ENCODE results near the gene FHOD3.

FHOD3 gene

GRCh38 chr18:36322408-36322728 is 24.9 kb downstream of the FHOD3 start:
- no peak for DNase-seq

GRCh38 chr18:36322734-36323133 is 25.2 kb downstream of the FHOD3 start:
- Mint-ChIP-seq H3K36me3 (no peaks in the 10 kb centered on the region), H3K27me3 (peaks cover 14% of the 10 kb centered on the region), H3K27ac (no peak overlapping the region), H3K9me3 (peaks cover 4% of the 10 kb centered on the region), H3K4me3 (no peak overlapping the region), H3K4me1 (no peaks in the 10 kb centered on the region)
- CTCF ChIA-PET, result no interaction called here
- DNase-seq, result no peak

More at GRCh38 chr18:36322408-36322728, 24.9 kb downstream of the FHOD3 start:
- CTCF ChIA-PET, result no interaction called here
- Mint-ChIP-seq H3K27me3 (peaks cover 14% of the 10 kb centered on the region), H3K4me1 (no peaks in the 10 kb centered on the region), H3K9me3 (peaks cover 4% of the 10 kb centered on the region), H3K4me3 (no peak overlapping the region), H3K36me3 (no peaks in the 10 kb centered on the region), H3K27ac (no peak overlapping the region)

GRCh38 chr18:36323421-36323820 is 25.9 kb downstream of the FHOD3 start:
- DNase-seq, result no peak
- Mint-ChIP-seq H3K27ac (no peak overlapping the region), H3K9me3 (peaks cover 4% of the 10 kb centered on the region), H3K4me3 (no peak overlapping the region), H3K36me3 (no peaks in the 10 kb centered on the region), H3K4me1 (no peaks in the 10 kb centered on the region), H3K27me3 (peaks cover 14% of the 10 kb centered on the region)
- CTCF ChIA-PET, result no interaction called here

GRCh38 chr18:36325846-36326245 is 28.3 kb downstream of the FHOD3 start:
- DNase-seq, result no peak
- CTCF ChIA-PET, result no interaction called here
- Mint-ChIP-seq H3K36me3 (no peaks in the 10 kb centered on the region), H3K4me3 (no peak overlapping the region), H3K27ac (no peak overlapping the region), H3K4me1 (no peaks in the 10 kb centered on the region), H3K27me3 (peaks cover 14% of the 10 kb centered on the region), H3K9me3 (no peaks in the 10 kb centered on the region)

GRCh38 chr18:36326771-36327170 is 29.3 kb downstream of the FHOD3 start:
- CTCF ChIA-PET, result no interaction called here
- H3K27ac Mint-ChIP-seq, result no peak overlapping the region
- H3K36me3 Mint-ChIP-seq, result no peaks in the 10 kb centered on the region
- no peak overlapping the region for H3K4me3 Mint-ChIP-seq
- no peaks in the 10 kb centered on the region for H3K9me3 Mint-ChIP-seq
- no peak for DNase-seq
- peaks cover 13% of the 10 kb centered on the region for H3K27me3 Mint-ChIP-seq
- H3K4me1 Mint-ChIP-seq, result no peaks in the 10 kb centered on the region

GRCh38 chr18:36327352-36328316 is 30.1 kb downstream of the FHOD3 start:
- Mint-ChIP-seq H3K36me3 (no peaks in the 10 kb centered on the region), H3K27ac (no peak overlapping the region), H3K9me3 (no peaks in the 10 kb centered on the region), H3K4me1 (no peaks in the 10 kb centered on the region), H3K27me3 (peaks cover 7% of the 10 kb centered on the region), H3K4me3 (no peak overlapping the region)
- no peak for DNase-seq
- CTCF ChIA-PET, result no interaction called here

GRCh38 chr18:36328385-36328858 is 30.9 kb downstream of the FHOD3 start:
- Mint-ChIP-seq H3K27ac (no peak overlapping the region), H3K4me3 (no peak overlapping the region), H3K4me1 (no peaks in the 10 kb centered on the region), H3K9me3 (no peaks in the 10 kb centered on the region), H3K27me3 (peaks cover 1% of the 10 kb centered on the region), H3K36me3 (no peaks in the 10 kb centered on the region)
- no peak for DNase-seq
- CTCF ChIA-PET, result no interaction called here

- H3K27me3 Mint-ChIP-seq, result no peaks in the 10 kb centered on the region
- no peak overlapping the region for H3K4me3 Mint-ChIP-seq
- CTCF ChIA-PET, result no interaction called here
These were observed 31.4 kb downstream of the FHOD3 start for GRCh38 chr18:36328916-36329315.

GRCh38 chr18:36329684-36330434 is 32.3 kb downstream of the FHOD3 start:
- H3K36me3 Mint-ChIP-seq, result no peaks in the 10 kb centered on the region
- no peak overlapping the region for H3K27ac Mint-ChIP-seq
- no peaks in the 10 kb centered on the region for H3K9me3 Mint-ChIP-seq
- no peaks in the 10 kb centered on the region for H3K27me3 Mint-ChIP-seq
- H3K4me1 Mint-ChIP-seq, result no peaks in the 10 kb centered on the region
- CTCF ChIA-PET, result no interaction called here
- no peak overlapping the region for H3K4me3 Mint-ChIP-seq
- DNase-seq, result no peak

More at GRCh38 chr18:36328916-36329315, 31.4 kb downstream of the FHOD3 start:
- no peak overlapping the region for H3K27ac Mint-ChIP-seq
- DNase-seq, result no peak
- no peaks in the 10 kb centered on the region for H3K36me3 Mint-ChIP-seq
- H3K9me3 Mint-ChIP-seq, result no peaks in the 10 kb centered on the region
- H3K4me1 Mint-ChIP-seq, result no peaks in the 10 kb centered on the region

GRCh38 chr18:36330435-36331052 is 33.0 kb downstream of the FHOD3 start:
- no peak for DNase-seq
- Mint-ChIP-seq H3K4me1 (no peaks in the 10 kb centered on the region), H3K4me3 (no peak overlapping the region), H3K27me3 (no peaks in the 10 kb centered on the region), H3K9me3 (no peaks in the 10 kb centered on the region), H3K36me3 (no peaks in the 10 kb centered on the region), H3K27ac (no peak overlapping the region)
- CTCF ChIA-PET, result no interaction called here

GRCh38 chr18:36331521-36331971 is 34.0 kb downstream of the FHOD3 start:
- CTCF ChIA-PET, result no interaction called here
- DNase-seq, result no peak
- Mint-ChIP-seq H3K27me3 (no peaks in the 10 kb centered on the region), H3K4me3 (no peak overlapping the region), H3K9me3 (no peaks in the 10 kb centered on the region), H3K4me1 (no peaks in the 10 kb centered on the region), H3K36me3 (no peaks in the 10 kb centered on the region), H3K27ac (no peak overlapping the region)

GRCh38 chr18:36333414-36333813 is 35.9 kb downstream of the FHOD3 start:
- CTCF ChIA-PET, result no interaction called here
- H3K4me3 Mint-ChIP-seq, result no peak overlapping the region
- H3K9me3 Mint-ChIP-seq, result no peaks in the 10 kb centered on the region
- H3K27me3 Mint-ChIP-seq, result no peaks in the 10 kb centered on the region
- no peaks in the 10 kb centered on the region for H3K4me1 Mint-ChIP-seq
- DNase-seq, result no peak
- no peaks in the 10 kb centered on the region for H3K36me3 Mint-ChIP-seq
- H3K27ac Mint-ChIP-seq, result no peak overlapping the region

- H3K27me3 Mint-ChIP-seq, result no peaks in the 10 kb centered on the region
- no peak overlapping the region for H3K4me3 Mint-ChIP-seq
- H3K4me1 Mint-ChIP-seq, result no peaks in the 10 kb centered on the region
- DNase-seq, result no peak
- no peaks in the 10 kb centered on the region for H3K36me3 Mint-ChIP-seq
- H3K9me3 Mint-ChIP-seq, result no peaks in the 10 kb centered on the region
- CTCF ChIA-PET, result no interaction called here
- H3K27ac Mint-ChIP-seq, result no peak overlapping the region
These were observed 37.3 kb downstream of the FHOD3 start for GRCh38 chr18:36334798-36335197.

GRCh38 chr18:36335476-36336279 is 38.2 kb downstream of the FHOD3 start:
- DNase-seq, result no peak
- Mint-ChIP-seq H3K4me1 (no peaks in the 10 kb centered on the region), H3K9me3 (no peaks in the 10 kb centered on the region), H3K4me3 (no peak overlapping the region), H3K36me3 (no peaks in the 10 kb centered on the region), H3K27ac (no peak overlapping the region), H3K27me3 (no peaks in the 10 kb centered on the region)
- CTCF ChIA-PET, result no interaction called here
